AG04450 (cell line): ENCODE data around the gene CAPN11. TPM values are rescaled to one million over a fixed set of nuclear protein-coding genes. Genes with fewer than 3 reads are reported as not detected.
"Not testable (repeated sequence)": the region's sequence is repeated elsewhere in the genome, so short reads cannot be mapped to it uniquely, and the experiment has no call there.

Source experiments
- CTCF ChIA-PET: fragments of 300-600, 350-600 bp; formaldehyde crosslinking; extraction: SDS; loops from one replicate; lab custom pipeline; 2022; ENCODE audit warnings: antibody characterized with exemption, inconsistent platforms; lab: Charles Lee
- POLR2A ChIA-PET: fragments of 350-600 bp; formaldehyde crosslinking; extraction: SDS; loops from one replicate; lab custom pipeline; 2021; ENCODE audit warnings: antibody characterized with exemption, inconsistent platforms; lab: Yijun Ruan, JAX
- DNase-seq: peaks from one replicate; pipeline ENCODE4 v3.0.0-alpha.2; 2011; ENCODE audit warnings: low read depth, low spot score
- H3K27ac ChIP-seq: one replicate; pipeline ENCODE4 v1.5.1; 2012; ENCODE audit warnings: low read depth, low read length, control low read depth
- H3K27me3 ChIP-seq: one replicate; pipeline ENCODE4 v1.6.0; 2012; ENCODE audit warnings: low read length; ENCODE audit not compliant: control insufficient read depth, insufficient read depth
- H3K4me3 ChIP-seq: 2 replicates; pipeline ENCODE4 v1.5.1; 2011; ENCODE audit warnings: mild to moderate bottlenecking, low read depth, low read length, control low read depth
- H3K9me3 ChIP-seq: 2 replicates; pipeline ENCODE4 v1.5.1; 2012; ENCODE audit warnings: low read length; ENCODE audit not compliant: control insufficient read depth, insufficient read depth
- CTCF ChIP-seq: IDR thresholded peaks from 2 replicates; pipeline ENCODE4 v1.5.1; 2011; ENCODE audit warnings: low read depth, low read length, control low read depth, inconsistent platforms
- polyA plus RNA-seq: library from polyadenylated mRNA; depleted of rRNA; stranded (reverse); fragments of >200 nt; gene quantifications from 2 replicates; pipeline ENCODE4 v1.2.3, GENCODE V29; 2011; rRNA removed
- small RNA-seq: library from RNA; depleted of rRNA; stranded (forward); fragments of <200 nt; gene quantifications from one replicate; pipeline ENCODE3, GENCODE V24; 2012; ENCODE audit warnings: low read depth; ENCODE audit not compliant: insufficient read length

CAPN11 gene
- polyA plus RNA-seq, 1 experiment: 0.04 TPM

GRCh38 chr6:44230034-44230675 is 71.5 kb downstream of the CAPN11 start:
- Histone ChIP-seq H3K4me3 (no peak overlapping the region), H3K27ac (no peak overlapping the region), H3K9me3 (no peaks in the 10 kb centered on the region), H3K27me3 (no peaks in the 10 kb centered on the region)
- ChIA-PET CTCF (interaction anchor here (0.6 to 1.1 kb wide), 2 partner anchors 17 to 799 kb away, joined by 4 to 7 read pairs; no protein-coding TSS in a partner anchor), POLR2A (interaction anchor here (0.7 to 1.3 kb wide), 2 partner anchors 10 to 16 kb away, joined by 4 to 5 read pairs; partner anchors contain the start of gene HSP90AB1)
- no peak for DNase-seq
- no peak for TF ChIP-seq CTCF

- POLR2A ChIA-PET, CTCF ChIA-PET: not testable (repeated sequence)
These were observed 72.8 kb downstream of the CAPN11 start for GRCh38 chr6:44231426-44231825.

GRCh38 chr6:44232676-44233566 is 74.3 kb downstream of the CAPN11 start:
- TF ChIP-seq CTCF: no peak
- POLR2A ChIA-PET: no interaction called here
- H3K4me3 ChIP-seq: no peak overlapping the region
- DNase-seq: no peak
- H3K27ac ChIP-seq: no peak overlapping the region
- no peaks in the 10 kb centered on the region for H3K27me3 ChIP-seq
- CTCF ChIA-PET: interaction anchor here (0.8 kb wide), 1 partner anchor 11 kb away, joined by 3 read pairs; no protein-coding TSS in a partner anchor
- no peaks in the 10 kb centered on the region for H3K9me3 ChIP-seq

More at GRCh38 chr6:44231426-44231825, 72.8 kb downstream of the CAPN11 start:
- not testable (repeated sequence) for H3K4me3 ChIP-seq, H3K27me3 ChIP-seq, H3K9me3 ChIP-seq, DNase-seq, H3K27ac ChIP-seq

- TF ChIP-seq CTCF: no peak
- ChIA-PET POLR2A (interaction anchor here (0.6 to 2.1 kb wide), 4 partner anchors 10 to 14 kb away, joined by 3 to 27 read pairs (median 3); partner anchors contain the start of genes HSP90AB1 and SLC29A1), CTCF (interaction anchor here (0.9 to 3.3 kb wide), 23 partner anchors 9 to 533 kb away, joined by 3 to 83 read pairs (median 6); partner anchors contain the start of genes HSP90AB1 and SLC29A1)
- Histone ChIP-seq H3K4me3 (no peak overlapping the region), H3K9me3 (no peaks in the 10 kb centered on the region), H3K27me3 (no peaks in the 10 kb centered on the region), H3K27ac (peak overlapping the region; percentile 69)
- no peak for DNase-seq
These were observed 75.0 kb downstream of the CAPN11 start for GRCh38 chr6:44233567-44234100.

Small RNA genes within 50 kb of the gene (small RNA-seq; reads per million reads assigned to genes)
- gene RN7SL811P: not detected

Other genes starting within 250 kb of the CAPN11 start
- gene MRPL14, start 31.4 kb upstream of the CAPN11 start, polyA plus RNA-seq: 57.3 and 64.1 TPM in 2 replicates
- 39.4 and 42.1 TPM in 2 replicates for gene TMEM63B, start 31.3 kb upstream of the CAPN11 start, polyA plus RNA-seq
- not detected in 2 replicates for gene MYMX, start 58.1 kb downstream of the CAPN11 start, polyA plus RNA-seq
- 13.2 and 14.9 TPM in 2 replicates for gene SLC29A1, start 64.8 kb downstream of the CAPN11 start, polyA plus RNA-seq
- 792 and 943 TPM in 2 replicates for gene HSP90AB1, start 88.3 kb downstream of the CAPN11 start, polyA plus RNA-seq
- gene SLC35B2, start 98.7 kb downstream of the CAPN11 start, polyA plus RNA-seq: 83.5 and 107 TPM in 2 replicates
- 13.7 and 17.0 TPM in 2 replicates for gene NFKBIE, start 106.7 kb downstream of the CAPN11 start, polyA plus RNA-seq
- not detected in 2 replicates for gene TMEM151B, start 111.6 kb downstream of the CAPN11 start, polyA plus RNA-seq
- gene AARS2, start 154.5 kb downstream of the CAPN11 start, polyA plus RNA-seq: 5.8 and 6.2 TPM in 2 replicates
- not detected in 2 replicates for gene SPATS1, start 183.8 kb downstream of the CAPN11 start, polyA plus RNA-seq
- gene CDC5L, start 228.9 kb downstream of the CAPN11 start, polyA plus RNA-seq: 14.5 and 22.4 TPM in 2 replicates